ENCODE data around the gene WDR48. TPM values are rescaled to one million over a fixed set of nuclear protein-coding genes. Genes with fewer than 3 reads are reported as not detected.

WDR48 gene
- total RNA-seq, 4 donors from 2014 or later: 26.1 to 37.0 (median 34.2) TPM

DNA sequence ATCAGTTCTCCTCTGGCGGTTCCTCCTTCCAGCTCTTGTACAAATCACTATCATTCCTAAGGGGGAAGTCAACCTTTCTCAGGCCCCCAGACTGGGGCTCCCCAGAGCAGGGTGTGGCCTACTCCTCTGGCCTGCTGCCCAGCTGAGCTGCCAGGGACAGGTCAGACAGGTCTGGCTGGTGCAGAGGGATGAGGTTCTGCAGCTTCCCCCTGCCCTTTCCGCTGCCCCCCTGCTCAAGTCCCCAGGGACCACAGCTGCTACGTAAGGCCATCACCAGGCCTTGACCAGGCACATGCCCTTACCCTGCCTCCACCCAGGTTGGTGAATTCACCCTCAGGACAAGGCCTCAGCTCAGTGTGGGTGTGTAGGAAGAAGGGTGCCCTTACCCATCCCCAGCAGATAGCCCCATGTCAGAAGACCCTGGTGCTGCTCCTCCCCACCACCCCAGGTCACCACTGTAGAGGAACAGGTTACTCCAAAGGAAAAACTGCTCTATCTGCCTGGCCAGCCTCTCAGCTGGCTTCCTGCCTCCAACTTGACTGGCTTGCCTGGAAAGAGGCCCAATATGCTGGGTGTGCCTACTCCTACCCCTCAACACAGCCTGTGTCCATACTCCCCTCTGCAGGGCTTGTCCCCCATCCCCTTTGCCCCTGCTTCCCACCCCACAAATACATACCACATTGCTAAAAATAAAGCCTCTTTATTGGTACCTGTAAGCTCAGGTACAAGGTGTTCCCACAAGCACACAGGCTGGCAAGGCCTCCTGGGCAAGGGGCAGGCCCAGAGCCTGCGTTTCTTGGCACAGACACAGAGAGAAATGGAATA lies 89.6 kb downstream of the WDR48 start:
- TF ChIP-seq, protein P1, sequence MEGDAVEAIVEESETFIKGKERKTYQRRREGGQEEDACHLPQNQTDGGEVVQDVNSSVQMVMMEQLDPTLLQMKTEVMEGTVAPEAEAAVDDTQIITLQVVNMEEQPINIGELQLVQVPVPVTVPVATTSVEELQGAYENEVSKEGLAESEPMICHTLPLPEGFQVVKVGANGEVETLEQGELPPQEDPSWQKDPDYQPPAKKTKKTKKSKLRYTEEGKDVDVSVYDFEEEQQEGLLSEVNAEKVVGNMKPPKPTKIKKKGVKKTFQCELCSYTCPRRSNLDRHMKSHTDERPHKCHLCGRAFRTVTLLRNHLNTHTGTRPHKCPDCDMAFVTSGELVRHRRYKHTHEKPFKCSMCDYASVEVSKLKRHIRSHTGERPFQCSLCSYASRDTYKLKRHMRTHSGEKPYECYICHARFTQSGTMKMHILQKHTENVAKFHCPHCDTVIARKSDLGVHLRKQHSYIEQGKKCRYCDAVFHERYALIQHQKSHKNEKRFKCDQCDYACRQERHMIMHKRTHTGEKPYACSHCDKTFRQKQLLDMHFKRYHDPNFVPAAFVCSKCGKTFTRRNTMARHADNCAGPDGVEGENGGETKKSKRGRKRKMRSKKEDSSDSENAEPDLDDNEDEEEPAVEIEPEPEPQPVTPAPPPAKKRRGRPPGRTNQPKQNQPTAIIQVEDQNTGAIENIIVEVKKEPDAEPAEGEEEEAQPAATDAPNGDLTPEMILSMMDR (IDR thresholded peaks at IDR 0.05; ENCODE audit: low read depth): no peak

DNA sequence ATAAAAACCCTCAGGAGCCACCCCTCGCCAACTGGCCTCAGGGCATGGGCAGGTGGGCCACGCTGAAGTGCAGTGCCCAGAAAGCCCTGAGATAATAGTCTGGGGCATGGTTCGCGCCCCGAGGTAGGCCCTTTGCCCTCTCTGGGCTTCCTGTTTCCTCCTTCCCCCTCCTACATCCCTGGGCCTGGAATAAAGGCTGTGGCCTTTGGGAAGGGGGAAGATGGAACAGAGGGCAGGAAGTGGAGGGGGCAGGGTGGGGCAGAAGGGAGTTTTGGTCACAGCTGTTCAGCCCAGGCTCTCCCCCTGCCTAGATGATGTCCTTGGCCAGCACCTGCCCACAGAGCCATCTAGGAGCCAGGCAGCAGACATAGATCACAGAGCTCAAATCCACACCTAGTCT lies 90.3 kb downstream of the WDR48 start:
- TF ChIP-seq, protein P1 (IDR thresholded peaks at IDR 0.05; ENCODE audit: low read depth): no peak

DNA sequence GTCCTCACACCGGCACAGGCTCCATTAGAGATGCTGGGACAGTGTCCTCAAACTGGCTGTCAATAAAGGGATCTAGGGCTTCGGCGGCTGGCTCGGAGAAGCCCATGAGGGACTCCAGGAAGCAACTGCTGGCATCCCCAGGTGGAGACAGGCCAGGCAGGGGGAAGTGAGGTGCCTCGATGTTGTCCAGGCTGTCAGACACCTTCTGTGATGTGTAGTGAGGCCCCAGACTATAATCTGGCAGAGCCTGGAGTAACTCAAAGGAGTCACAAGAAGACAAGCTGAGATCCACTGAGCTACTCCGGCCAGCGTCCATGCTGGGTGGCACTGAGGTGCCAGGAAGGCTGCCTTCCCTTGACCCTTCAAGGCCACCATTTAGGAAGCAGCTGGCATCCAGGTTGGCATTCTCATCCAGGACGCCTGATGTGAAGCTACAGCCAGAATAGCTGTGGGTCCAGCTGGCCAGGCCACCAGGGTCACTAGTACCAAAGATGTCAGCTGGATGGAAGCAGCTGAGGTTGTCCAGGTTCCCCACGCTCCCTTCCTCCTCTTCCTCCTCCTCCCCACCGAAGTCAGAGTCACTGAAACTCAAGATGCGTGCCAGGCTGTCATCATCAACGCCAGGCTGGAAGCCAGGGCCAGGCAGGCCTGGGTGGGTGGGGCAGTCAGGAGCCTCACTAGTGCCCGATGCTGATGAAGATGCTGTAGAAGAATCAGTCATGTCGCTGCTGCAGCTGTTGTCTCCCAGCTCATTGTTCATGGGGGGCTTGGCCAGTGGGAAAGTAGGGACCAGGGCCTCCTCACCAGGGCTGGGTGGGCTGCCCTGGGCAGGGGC lies 91.5 kb downstream of the WDR48 start:
- TF ChIP-seq, protein P1 (IDR thresholded peaks at IDR 0.05; ENCODE audit: low read depth): no peak

DNA sequence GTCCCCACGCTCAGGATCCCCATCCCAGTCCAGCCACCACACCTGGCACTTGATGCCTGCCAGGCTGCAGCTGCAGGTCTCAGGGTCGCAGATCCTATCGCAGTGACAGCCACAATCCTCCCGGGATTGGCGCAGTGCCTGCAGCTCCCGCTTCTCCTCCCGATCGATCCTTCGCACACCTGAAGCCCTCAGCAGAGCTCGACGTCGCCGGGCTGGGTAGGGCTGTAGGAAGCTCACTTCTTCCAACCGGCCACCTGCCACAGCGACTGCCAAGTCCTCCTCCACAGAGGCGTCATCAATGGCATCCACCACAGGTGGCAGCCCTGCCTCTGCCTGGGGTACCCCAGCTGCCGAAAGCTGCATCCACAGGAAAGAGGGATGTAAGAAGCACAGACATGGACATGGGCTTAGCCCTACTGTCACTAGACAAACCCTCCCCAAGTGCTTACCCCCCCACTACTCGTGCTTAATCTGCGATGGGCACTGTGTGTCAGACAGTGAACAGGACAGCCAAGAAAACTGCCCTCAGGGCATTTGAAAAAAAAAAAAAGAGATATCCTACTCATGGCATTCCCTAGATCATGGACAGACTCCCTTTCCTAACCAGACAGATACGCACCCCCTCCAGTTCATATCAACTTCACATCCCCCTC lies 92.4 kb downstream of the WDR48 start:
- TF ChIP-seq, protein P1 (IDR thresholded peaks at IDR 0.05; ENCODE audit: low read depth): no peak

DNA sequence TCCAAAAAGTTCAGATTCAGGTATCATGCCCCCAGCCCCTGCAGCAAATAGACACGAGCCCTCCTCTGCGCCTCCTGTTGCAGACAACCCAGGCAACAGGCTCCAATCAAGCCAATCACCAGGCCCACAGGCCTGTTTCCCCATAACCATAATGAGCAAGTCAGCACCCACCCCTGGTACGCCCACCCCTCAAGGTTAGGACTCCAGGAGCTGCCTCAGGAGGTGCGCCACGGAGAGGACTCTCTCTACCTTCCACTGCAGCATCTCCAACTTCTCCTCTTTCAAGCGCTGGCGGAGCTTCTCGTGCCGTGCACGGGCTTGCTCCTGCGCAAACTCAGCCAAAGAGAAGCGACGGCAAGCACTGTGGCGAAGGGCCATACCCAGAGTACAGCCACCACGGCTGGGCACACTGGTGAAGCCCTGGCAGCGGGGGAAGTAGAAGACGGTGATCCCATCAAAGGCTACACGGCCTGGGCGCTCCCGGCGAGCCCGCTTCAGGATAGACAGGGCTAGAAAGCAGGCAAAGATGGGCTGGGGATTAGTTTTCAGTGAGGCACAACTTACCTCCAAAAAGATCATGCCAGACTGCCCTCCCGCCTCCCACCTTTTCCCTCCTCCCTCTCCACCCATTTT lies 93.0 kb downstream of the WDR48 start:
- TF ChIP-seq, protein P1 (IDR thresholded peaks at IDR 0.05; ENCODE audit: low read depth): no peak

DNA sequence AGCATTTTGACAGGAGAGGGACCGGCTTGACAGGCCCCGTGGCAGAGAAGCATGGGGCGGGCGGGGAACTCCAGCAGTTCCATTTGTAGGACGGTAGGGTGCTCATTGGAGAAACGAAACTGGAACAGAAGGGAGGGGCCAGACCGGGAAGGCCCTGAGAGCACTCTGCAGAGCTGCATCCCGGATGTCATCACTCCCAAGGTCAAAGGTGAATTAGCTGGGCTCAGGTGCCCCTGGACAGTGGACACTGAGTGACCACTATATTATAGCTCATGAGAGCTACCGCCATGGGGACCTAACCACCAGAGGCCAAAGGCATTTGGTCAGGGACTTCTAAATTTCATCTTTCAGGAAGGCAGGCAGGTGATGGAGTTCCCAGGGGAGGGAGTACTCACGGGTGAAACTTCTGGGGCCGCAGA lies 94.3 kb downstream of the WDR48 start:
- TF ChIP-seq, protein P1 (IDR thresholded peaks at IDR 0.05; ENCODE audit: low read depth): no peak

Small RNA genes lying within 50 kb of the gene (small RNA-seq; reads per million reads assigned to genes)
- gene RNU6-1227P: not detected

Other genes starting within 250 kb of the WDR48 start
- not detected for gene SCN10A, start 235.8 kb upstream of the WDR48 start, total RNA-seq
- gene SCN11A, start 72 bp upstream of the WDR48 start, total RNA-seq: 1 to 10 TPM in 1 of 4 donors, under 1 TPM in 3; 0.34 to 1.9 (median 0.46) TPM
- 10 to 100 TPM; 29.0 to 45.2 (median 34.4) TPM for gene GORASP1, start 55.6 kb downstream of the WDR48 start, total RNA-seq
- 10 to 100 TPM in 1 of 4 donors, 1 to 10 TPM in 3; 3.3 to 11.1 (median 7.4) TPM for gene TTC21A, start 55.7 kb downstream of the WDR48 start, total RNA-seq
- gene CSRNP1, start 101.6 kb downstream of the WDR48 start, total RNA-seq: 10 to 100 TPM; 19.7 to 52.2 (median 31.8) TPM
- not detected for gene XIRP1, start 140.6 kb downstream of the WDR48 start, total RNA-seq
- under 1 TPM; 0.16 to 0.57 (median 0.20) TPM for gene CX3CR1, start 228.0 kb downstream of the WDR48 start, total RNA-seq

Measured in subcutaneous adipose tissue (tissue), 4 donors.